SKM-1 (cell line): ENCODE results near the gene SLC38A10.

Source experiments
- DNase-seq: peaks from one replicate; lab custom pipeline; 2025; ENCODE audit not compliant: unreplicated experiment; lab: John Stamatoyannopoulos, UW

Gene SLC38A10

GRCh38 chr17:81244358-81245023 lies 50.6 kb downstream of the SLC38A10 start:
- no peak for DNase-seq

- DNase-seq: no peak
These were observed 51.8 kb downstream of the SLC38A10 start for GRCh38 chr17:81243333-81243664.

GRCh38 chr17:81242421-81243332 lies 52.4 kb downstream of the SLC38A10 start:
- DNase-seq: no peak

DNA sequence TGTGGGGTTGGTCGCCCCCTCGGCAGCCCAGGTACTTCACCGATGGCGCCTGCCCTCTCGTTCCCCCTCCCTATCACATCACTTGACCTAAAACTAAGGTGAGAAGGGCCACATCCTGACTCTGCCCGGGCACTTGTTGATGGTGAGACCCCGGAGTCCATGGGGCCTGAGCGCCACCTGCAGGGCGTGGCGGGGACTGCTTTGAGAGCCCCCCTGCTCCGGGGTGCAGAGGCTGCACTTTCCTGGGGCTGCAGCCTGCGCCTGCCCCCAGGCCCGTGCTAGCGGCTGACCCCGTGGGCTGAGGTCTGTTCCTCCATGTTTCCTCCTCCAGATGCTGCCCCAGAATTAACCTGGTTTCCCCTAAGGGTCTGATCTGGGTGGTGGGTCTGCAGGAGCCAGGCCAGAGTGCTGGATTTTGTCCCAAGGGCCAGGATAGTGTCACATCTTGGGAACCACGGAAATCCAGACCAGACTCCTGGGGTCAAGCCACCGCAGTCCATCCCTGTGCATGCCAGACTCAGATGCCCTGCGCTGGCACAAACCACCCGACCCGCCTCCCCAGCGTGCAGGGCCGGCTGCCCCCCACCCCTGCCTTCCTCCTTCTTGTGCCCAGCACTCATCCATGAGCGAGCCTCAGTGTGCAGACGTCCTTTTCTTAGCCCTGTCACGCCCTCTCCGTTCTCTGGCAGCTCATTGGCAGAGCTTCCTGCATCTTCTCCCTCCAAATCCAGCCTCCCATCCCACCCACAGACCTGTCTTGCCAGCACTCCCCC lies 53.3 kb downstream of the SLC38A10 start:
- no peak for DNase-seq

DNA sequence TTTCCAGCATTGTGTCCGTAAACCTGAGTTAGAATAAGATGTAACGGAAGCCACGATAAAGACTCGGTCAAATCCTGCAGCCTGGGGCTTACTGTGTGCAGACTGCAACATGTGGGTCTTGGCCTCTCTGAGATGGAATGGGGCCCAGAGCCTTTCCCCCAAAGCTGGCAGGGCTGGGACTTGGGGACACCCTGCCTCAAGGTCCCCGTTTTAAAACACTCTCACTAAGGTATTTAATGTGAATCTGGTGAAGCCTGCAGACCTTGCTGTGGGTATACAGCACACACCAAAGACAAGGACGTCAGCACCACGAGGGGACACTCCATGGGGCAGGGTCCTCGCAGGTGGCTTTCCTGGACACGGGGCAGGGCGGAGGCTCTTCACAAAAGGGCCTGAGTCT lies 53.9 kb downstream of the SLC38A10 start:
- no peak for DNase-seq

DNA sequence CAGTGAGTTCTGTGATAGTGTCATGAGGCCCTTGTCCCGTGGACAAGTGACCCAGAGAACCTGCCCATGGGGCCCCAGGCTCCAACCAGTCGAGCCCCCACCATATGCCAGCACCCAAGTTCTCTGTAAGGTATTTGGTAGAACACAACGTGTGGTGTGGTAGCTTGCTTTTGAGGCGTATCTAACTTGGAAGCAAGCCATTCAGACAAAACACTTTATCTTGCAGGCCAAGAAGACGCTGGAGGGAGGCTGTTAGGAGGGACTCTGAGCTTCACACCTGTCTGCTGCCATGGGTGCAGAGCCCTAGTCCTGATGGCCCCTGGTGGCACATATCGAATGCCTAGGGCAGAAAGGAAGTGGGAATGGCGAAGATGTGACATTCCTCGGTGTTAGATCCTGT lies 54.3 kb downstream of the SLC38A10 start:
- no peak for DNase-seq

DNA sequence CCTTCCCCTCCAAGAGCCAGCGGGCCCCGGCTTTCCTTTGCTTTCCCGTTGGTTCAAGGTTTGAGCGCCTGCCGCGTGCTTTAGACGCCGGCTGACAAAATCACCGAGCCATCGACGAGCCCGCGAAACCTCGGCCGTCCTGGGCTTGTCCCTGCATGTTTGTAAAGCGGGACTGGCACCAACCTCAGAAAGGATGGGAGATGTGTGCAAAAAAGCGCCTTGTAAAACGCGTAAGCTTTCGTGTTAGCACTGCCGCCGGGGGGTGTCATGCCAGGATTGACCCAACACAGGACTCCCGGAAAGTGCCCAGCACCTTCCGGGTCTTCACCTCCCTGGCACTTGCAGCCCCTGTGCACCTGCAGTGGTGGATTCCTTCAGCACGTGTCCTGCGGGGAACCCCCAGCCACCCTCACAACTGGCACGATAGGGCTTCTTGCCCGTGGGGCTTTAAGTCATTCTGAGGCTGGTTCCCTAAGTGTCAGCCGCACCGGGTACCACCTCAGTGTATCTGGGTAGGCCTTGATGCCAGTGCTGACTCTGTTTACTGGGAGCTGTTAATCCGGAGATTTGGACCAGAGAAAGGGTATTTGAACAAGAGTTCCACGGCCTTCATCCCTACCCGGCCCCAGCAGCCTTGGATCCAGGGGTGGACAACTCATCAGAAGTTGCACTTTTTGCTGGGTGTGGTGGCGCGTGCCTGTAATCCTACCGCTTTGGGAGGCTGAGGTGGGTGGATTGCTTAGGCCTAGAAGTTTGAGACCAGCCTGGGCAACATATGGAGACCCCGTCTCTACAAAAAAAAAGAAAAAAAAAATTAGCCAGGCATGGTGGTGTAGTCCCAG lies 55.2 kb downstream of the SLC38A10 start:
- DNase-seq: no peak

DNA sequence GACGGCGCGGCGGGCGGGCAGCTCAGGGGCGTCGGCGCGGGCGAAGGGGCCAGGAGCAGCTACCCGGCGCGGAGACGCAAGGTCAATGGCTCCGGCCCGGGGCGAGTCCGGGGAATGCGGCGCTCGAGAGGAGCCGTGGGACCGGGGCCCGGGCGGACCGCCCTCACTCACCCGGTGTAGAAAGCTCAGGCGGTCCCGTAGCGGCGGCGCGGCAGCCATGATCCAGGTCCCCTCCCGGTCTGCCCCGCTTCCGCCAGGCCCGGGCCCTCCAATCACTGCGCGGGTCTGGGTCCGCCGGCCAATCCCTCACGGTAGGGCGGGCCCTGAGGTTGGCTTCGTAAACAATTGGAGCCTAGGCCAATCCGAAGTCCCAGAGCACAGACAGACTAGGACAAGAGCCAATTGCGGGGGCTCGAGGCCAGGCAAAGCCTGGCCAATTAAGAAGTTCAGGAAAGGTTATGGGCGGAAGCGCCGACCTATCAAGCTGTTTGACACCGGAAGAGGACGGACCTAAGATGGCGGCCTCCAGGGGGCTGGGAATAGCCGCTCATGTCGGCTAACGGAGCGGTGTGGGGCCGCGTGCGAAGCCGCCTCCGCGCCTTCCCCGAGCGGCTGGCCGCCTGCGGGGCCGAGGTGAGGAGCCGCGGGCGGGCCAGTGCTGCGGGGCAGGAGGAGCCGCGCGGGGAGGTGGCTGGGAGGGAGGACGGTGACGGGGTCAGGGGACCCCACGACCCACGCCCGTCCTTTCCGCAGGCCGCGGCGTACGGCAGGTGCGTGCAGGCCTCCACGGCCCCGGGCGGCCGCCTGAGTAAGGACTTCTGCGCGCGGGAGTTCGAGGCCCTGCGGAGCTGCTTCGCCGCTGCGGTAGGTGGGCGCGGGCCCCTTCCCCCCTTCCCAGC lies 56.0 kb downstream of the SLC38A10 start, which contains the start of the genes NDUFAF8 and TEPSIN:
NDUFAF8 (plus strand) TSS at position 504 of the 899 bp plus-strand sequence; CDS start at position 550, 46 bp downstream.
TEPSIN (minus strand) TSS at position 241 of the 899 bp plus-strand sequence; CDS start at position 219, 22 bp downstream.
- peak; percentile 97 for DNase-seq

DNA sequence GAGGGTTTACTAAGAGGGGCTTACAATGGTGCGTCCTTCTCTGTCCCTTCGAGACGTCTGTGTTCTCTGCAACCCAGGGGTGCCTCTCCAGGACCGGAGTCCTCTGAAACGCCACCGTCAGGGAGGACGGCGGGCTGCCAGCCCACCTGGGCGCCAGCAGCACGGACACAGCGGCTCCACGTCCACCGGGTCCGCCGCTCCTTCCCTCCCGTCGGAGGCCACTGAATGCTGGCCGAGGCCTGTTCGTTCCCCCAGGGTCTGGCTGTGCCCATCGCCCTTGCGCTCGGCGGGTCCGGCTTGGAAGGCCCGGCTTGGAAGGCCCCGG lies 56.7 kb downstream of the SLC38A10 start:
- no peak for DNase-seq

DNA sequence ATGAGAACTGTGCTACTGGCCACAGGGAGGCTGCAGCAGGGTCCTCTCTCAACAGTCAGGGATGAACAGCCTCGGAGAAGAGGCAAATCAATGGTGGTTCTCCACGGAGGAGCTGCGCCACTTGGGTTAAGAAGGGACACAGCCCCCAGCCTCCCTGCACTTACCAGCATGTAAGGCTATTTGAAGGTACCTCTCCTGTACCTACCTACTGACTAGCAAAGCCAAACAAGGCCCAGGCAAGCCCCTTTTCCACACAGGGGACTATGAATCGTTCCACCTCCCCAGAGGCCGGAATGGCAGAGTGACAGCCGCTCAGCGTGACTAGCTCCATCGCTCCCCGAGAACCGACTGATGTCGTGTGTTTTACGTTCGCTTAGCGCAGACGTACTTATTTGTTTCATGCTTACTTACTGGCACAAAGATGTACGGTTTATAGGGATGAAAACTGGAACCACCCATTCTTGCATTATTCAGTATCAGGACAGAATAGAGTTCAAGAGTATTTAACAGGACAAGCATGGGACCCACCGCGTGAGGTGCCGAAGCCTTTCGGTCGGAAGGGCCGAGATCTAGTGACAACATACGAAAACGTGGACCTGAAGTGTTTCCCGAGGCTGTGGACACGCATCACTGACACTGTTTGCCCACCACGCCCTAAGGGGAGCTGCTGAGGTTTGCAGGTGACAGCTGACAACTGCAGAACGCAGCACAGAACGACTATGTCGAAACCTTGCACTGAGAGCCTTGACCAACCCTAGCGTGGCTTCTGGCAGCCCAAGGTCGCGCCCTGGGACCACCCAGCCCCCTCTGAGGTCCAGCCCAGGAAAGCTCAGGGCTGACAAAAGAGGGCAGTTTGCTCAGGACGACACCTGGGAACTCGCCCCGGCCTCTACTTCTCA lies 57.3 kb downstream of the SLC38A10 start:
- DNase-seq: no peak

- no peak for DNase-seq
These were observed 58.3 kb downstream of the SLC38A10 start for GRCh38 chr17:81236784-81237183.

DNA sequence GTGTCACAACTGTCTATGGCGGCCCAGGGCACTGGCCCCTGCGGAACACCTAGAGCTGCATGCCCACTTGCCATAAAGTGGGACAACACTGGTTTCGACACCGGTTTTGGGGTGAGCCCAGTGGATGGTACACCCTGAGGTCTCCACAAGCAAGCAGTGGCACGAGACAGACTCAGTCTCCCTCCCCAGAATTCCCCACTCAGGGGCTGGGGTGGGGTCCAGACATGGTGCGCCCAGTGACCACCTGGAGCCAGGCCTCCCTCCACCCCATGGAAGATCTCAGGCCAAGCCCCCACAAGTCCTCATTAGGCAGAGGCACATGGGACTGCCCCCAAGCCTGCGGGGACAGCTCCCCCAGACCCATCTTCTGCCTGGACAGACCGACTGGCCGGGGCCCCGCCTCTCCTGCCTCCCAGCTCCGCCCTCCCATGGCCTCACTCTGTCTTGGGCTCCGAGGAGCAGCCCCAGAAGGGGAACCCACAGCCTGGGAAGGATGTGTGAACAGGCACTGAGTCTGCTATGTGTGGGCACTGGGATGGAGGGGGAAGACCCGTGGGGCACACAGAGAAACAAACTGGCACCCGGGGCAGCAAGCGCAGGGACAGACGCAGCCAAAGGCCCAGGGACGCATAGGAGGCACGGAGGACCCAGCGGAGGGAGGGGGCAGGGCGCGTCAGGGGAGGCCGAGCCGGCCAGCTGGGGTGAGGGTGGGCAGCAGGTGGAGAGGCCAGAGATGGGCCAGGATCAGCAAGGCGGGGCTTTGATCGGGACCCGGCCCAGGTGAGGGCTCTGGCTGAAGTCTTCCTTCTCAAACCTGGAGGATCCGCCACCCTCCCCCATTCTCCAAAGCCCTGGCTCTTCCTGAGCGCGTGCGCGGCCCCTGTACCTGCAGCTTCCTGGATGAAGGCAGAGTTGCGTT lies 59.0 kb downstream of the SLC38A10 start:
- no peak for DNase-seq

- DNase-seq: no peak
These were observed 59.9 kb downstream of the SLC38A10 start for GRCh38 chr17:81234940-81235821.

- DNase-seq: no peak
These were observed 60.6 kb downstream of the SLC38A10 start for GRCh38 chr17:81234506-81234855.

GRCh38 chr17:81233811-81234505 lies 61.1 kb downstream of the SLC38A10 start:
- no peak for DNase-seq

DNA sequence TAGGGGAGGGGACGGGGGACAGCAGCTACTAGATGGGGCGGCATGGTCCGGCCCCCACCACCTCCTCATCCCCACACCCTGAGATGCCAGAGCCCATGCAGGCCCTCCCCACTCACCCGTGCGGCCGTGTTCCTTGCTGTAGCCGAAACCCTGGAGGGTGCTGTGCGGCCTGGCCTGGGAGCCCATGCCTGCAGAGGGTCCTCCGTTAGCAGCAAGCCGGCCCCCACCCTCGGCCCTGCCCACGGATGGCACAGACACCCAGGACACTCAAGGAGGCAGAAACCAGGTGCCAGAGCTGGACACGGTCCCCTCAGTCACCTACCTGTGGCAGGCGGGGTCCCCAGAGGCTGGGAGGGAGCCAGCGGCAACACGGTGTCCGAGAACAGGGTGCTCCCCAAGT lies 61.8 kb downstream of the SLC38A10 start:
- DNase-seq: no peak
